Esophagus squamous epithelium (tissue), 5 donors: ENCODE data around the gene DCAF12. TPM values are rescaled to one million over a fixed set of nuclear protein-coding genes. Genes with fewer than 3 reads are reported as not detected.

ENCODE experiments used
- DNase-seq: peaks from one replicate; lab custom pipeline; 2025; lab: John Stamatoyannopoulos, UW
- H3K27ac ChIP-seq, 4 donors: fragments of 200-600 bp; sonication (generic); one replicate each; pipeline ENCODE4 v1.5.1; 2016 to 2019; ENCODE audit warnings: mild to moderate bottlenecking in 1 of 4
- H3K27me3 ChIP-seq, 4 donors: fragments of 200-600 bp; sonication (generic); 1 replicate in 3 of 4; 2 replicates in 1 of 4; pipeline versions ENCODE4 v1.5.1 to v1.6.0; 2017 to 2021; ENCODE audit warnings: antibody characterized with exemption in 1 of 4
- H3K36me3 ChIP-seq, 3 donors: fragments of 200-600 bp; sonication (generic); one replicate each; pipeline ENCODE4 v1.5.1; 2016 to 2019
- H3K4me1 ChIP-seq, 3 donors: fragments of 200-600 bp; sonication (generic); one replicate each; pipeline ENCODE4 v1.5.1; 2017 to 2019
- H3K4me3 ChIP-seq, 4 donors: fragments of 200-600 bp; sonication (generic); 1 replicate in 3 of 4; 2 replicates in 1 of 4; pipeline ENCODE4 v1.5.1; 2016 to 2019; ENCODE audit warnings: mild to moderate bottlenecking in 2 of 4, moderate library complexity in 1 of 4
- H3K9me3 ChIP-seq, 3 donors: fragments of 200-600 bp; sonication (generic); one replicate each; pipeline ENCODE4 v1.5.1; 2016 to 2019
- POLR2A ChIP-seq, 4 donors: fragments of 450-650 bp; IDR thresholded peaks; one replicate each; pipeline ENCODE4 v1.6.1; 2017; ENCODE audit warnings: antibody characterized with exemption in 4 of 4, mild to moderate bottlenecking in 4 of 4, moderate library complexity in 3 of 4
- WGBS, 2 donors: methylation state at CpG; one replicate each; pipeline ENCODE4 v1.1.5; 2018; 5-methylcytosine and 5-hydroxymethylcytosine counted together
- intact Hi-C: fragments of 100-400 bp; cut with DNase I; formaldehyde crosslinking; loops from one replicate; pipeline ENCODE4 v1.15.0; 2022
- total RNA-seq, 4 donors: library from RNA; depleted of rRNA; stranded (reverse); fragments of >200 nt; gene quantifications; one replicate each; pipeline ENCODE4 v1.1.0, GENCODE V29; 2016
- TF ChIP-seq, protein P1 (sequence below), 6 experiments: fragments of 450-650 bp in 4 of 6; fragments of 200-600 bp in 2 of 6; sonication (generic) in 2 of 6; IDR thresholded peaks; one replicate each; pipeline ENCODE4 v1.5.1; 2016 to 2019; ENCODE audit warnings: antibody characterized with exemption in 6 of 6, mild to moderate bottlenecking in 4 of 6, moderate library complexity in 4 of 6
- donor health status: DM: yes; HTN: yes; CAD: no.

The DCAF12 gene
- total RNA-seq, 4 donors from 2014 or later = 26.5 to 40.9 (median 33.5) TPM

DNA sequence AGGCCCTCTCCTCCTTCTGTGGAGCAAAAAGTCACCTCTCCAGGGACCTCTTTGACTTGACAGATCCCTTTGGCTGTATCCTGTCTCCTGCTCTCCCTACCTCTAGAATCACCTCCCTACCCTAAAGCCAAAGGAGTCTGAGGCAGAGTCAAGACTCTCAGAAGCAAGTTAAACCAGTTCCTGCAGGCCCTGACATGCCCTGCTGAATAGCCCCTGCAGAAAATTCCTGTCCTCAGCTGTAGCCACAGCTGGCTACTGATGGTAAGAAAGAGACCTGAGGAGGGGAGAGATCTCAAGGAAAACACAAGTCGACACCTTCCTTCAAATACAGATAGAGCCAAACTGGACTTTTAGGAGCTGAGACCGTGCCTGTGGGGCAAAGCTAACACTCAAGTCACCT, 54.1 kb downstream of the DCAF12 start:
- H3K9me3 ChIP-seq = no peaks in the 10 kb centered on the region
- H3K27me3 ChIP-seq = no peaks in the 10 kb centered on the region
- intact Hi-C loops = no loop called here
- peak overlapping the region; percentile 64 to 86 (median 82) for H3K27ac ChIP-seq
- peaks cover 10 to 55% (median 23%) of the 10 kb centered on the region in 3 donors for H3K4me1 ChIP-seq
- peak overlapping the region in 2 of 4 donors; percentile 2 to 3 for H3K4me3 ChIP-seq
- DNase-seq = no peak
- WGBS, 2 donors = 42 to 56% methylated on average over 2 of the region's 2 CpGs
- TF ChIP-seq, protein P1, sequence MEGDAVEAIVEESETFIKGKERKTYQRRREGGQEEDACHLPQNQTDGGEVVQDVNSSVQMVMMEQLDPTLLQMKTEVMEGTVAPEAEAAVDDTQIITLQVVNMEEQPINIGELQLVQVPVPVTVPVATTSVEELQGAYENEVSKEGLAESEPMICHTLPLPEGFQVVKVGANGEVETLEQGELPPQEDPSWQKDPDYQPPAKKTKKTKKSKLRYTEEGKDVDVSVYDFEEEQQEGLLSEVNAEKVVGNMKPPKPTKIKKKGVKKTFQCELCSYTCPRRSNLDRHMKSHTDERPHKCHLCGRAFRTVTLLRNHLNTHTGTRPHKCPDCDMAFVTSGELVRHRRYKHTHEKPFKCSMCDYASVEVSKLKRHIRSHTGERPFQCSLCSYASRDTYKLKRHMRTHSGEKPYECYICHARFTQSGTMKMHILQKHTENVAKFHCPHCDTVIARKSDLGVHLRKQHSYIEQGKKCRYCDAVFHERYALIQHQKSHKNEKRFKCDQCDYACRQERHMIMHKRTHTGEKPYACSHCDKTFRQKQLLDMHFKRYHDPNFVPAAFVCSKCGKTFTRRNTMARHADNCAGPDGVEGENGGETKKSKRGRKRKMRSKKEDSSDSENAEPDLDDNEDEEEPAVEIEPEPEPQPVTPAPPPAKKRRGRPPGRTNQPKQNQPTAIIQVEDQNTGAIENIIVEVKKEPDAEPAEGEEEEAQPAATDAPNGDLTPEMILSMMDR (IDR thresholded peaks at IDR 0.05) = no peak
- TF ChIP-seq POLR2A (IDR thresholded peaks at IDR 0.05) = no peak
- no peaks in the 10 kb centered on the region for H3K36me3 ChIP-seq

DNA sequence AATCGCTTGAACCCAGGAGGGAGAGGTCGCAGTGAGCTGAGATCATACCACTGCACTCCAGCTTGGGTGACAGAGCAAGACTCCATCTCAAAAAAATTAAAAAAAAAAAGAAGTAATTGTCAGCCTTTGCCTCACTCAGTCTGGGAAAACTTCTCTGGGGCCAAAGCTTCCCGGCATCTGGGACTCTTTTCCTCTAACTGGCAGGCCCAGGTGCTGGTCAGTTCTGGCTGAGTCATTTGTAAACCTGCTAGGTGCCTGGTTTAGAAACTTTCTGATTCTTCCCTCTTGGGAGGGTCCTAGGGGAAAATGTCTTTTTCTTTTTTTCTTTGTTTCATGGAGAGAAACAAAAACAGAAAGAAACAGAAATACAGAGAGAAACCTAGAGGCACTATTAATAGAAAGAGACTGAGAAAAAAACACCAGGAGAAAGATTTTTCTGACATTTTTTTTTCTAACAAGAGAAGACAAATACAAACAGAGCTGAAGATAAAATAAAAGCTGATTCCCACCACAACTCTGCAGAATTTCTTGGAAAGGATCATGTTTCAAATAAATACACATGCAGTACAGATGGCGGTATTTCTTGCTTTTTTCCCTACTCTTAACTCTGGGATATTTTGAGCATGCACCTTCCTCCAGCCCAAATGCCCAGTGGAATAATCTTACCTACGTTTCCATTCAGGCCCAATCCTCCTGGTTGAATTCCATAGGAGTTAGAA, 55.7 kb downstream of the DCAF12 start:
- intact Hi-C loops = no loop called here
- Histone ChIP-seq H3K27ac (peak overlapping the region in 1 of 4 donors; percentile 6), H3K4me3 (no peak overlapping the region), H3K9me3 (no peaks in the 10 kb centered on the region), H3K36me3 (no peaks in the 10 kb centered on the region), H3K4me1 (peaks cover 10 to 55% (median 23%) of the 10 kb centered on the region in 3 donors), H3K27me3 (no peaks in the 10 kb centered on the region)
- DNase-seq = no peak
- TF ChIP-seq POLR2A (IDR thresholded peaks at IDR 0.05) = no peak
- TF ChIP-seq, protein P1 (IDR thresholded peaks at IDR 0.05) = no peak
- 69 to 77% methylated on average over 5 of the region's 5 CpGs for WGBS, 2 donors

DNA sequence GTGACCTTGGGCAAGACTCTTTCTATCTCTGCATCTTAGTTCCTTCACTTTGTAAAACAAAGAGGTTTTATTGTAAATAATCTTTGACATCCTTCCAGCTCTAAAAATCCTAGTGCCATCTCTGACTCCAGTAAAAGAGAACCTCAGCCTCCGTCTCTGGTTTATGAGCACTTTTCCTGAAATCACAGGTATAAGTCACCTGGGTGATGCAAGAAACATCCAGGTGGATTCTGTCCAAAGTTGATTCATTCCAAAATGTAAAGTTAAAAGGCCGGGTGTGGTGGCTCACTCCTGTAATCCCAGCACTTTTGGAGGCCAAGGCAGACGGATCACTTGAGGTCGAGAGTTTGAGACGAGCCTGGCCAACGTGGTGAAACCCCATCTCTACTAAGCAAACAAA, 56.7 kb downstream of the DCAF12 start:
- TF ChIP-seq POLR2A (IDR thresholded peaks at IDR 0.05) = no peak
- TF ChIP-seq, protein P1 (IDR thresholded peaks at IDR 0.05) = no peak
- no peaks in the 10 kb centered on the region for H3K27me3 ChIP-seq
- no peaks in the 10 kb centered on the region for H3K9me3 ChIP-seq
- H3K4me1 ChIP-seq = peaks cover 10 to 55% (median 23%) of the 10 kb centered on the region in 3 donors
- no peak for DNase-seq
- 34 to 66% methylated on average over 6 of the region's 6 CpGs for WGBS, 2 donors
- H3K4me3 ChIP-seq = no peak overlapping the region
- intact Hi-C loops = loop anchor here (10.0 kb wide), 1 partner anchor 145 kb away; no protein-coding TSS in a partner anchor
- H3K36me3 ChIP-seq = no peaks in the 10 kb centered on the region
- no peak overlapping the region for H3K27ac ChIP-seq

DNA sequence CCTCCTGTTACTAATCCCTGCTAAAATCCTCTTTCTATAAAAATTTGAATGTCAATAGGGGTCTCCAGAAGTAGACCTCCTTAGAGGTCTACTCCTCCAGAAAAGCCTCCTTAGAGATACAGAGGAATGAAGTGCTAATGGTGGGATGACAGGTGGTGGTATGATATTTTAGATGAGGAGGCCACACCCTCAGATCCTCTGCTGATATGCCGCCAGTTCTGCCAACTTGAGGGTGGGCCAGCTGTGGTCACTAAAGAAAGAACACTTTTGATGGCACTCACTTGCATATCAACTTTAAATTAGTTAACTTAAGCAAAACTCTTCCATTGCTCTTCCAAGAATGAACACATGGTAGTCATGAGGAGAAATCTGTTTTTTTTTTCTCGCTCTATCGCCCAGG, 61.0 kb downstream of the DCAF12 start:
- H3K9me3 ChIP-seq = no peaks in the 10 kb centered on the region
- H3K27me3 ChIP-seq = no peaks in the 10 kb centered on the region
- no peak overlapping the region for H3K27ac ChIP-seq
- intact Hi-C loops = loop anchor here (10.0 kb wide), 1 partner anchor 141 kb away; no protein-coding TSS in a partner anchor
- H3K4me1 ChIP-seq = peaks cover 0 to 15% (median 0%) of the 10 kb centered on the region in 3 donors
- H3K36me3 ChIP-seq = no peaks in the 10 kb centered on the region
- no peak overlapping the region for H3K4me3 ChIP-seq
- WGBS, 2 donors = 88 to 100% methylated on average over 3 of the region's 3 CpGs
- no peak for TF ChIP-seq POLR2A (IDR thresholded peaks at IDR 0.05)
- TF ChIP-seq, protein P1 (IDR thresholded peaks at IDR 0.05) = no peak
- DNase-seq = no peak

DNA sequence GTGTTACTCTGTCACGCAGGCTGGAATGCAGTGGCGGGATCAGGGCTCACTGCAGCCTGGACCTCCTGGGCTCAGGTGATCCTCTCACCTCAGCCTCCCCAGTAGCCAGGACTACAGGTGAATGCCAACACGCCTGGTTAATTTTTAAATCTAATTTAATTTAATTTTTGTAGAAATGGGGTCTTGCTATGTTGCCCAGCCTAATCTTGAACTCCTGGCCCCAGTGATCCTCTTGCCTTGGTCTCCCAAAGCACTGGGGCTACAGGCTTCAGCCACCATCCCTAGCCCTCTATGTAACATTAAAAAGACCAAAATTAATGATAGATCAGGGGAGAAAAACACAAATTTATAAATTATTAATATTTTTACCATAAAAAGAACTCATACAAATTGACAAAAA, 66.5 kb downstream of the DCAF12 start:
- DNase-seq = no peak
- H3K36me3 ChIP-seq = no peaks in the 10 kb centered on the region
- 94 to 100% methylated on average over 3 of the region's 3 CpGs for WGBS, 2 donors
- no peaks in the 10 kb centered on the region for H3K4me1 ChIP-seq
- TF ChIP-seq POLR2A (IDR thresholded peaks at IDR 0.05) = no peak
- TF ChIP-seq, protein P1 (IDR thresholded peaks at IDR 0.05) = no peak
- H3K9me3 ChIP-seq = no peaks in the 10 kb centered on the region
- intact Hi-C loops = loop anchor here (10.0 kb wide), 1 partner anchor 135 kb away; no protein-coding TSS in a partner anchor
- H3K27me3 ChIP-seq = no peaks in the 10 kb centered on the region
- H3K27ac ChIP-seq = no peak overlapping the region
- H3K4me3 ChIP-seq = no peak overlapping the region
